ENCODE data around the gene C10orf62. TPM values are rescaled to one million over a fixed set of nuclear protein-coding genes. Genes with fewer than 3 reads are reported as not detected.

Gene C10orf62
- total and polyA plus RNA-seq, 5 donors from 2014 or later, result not detected

DNA sequence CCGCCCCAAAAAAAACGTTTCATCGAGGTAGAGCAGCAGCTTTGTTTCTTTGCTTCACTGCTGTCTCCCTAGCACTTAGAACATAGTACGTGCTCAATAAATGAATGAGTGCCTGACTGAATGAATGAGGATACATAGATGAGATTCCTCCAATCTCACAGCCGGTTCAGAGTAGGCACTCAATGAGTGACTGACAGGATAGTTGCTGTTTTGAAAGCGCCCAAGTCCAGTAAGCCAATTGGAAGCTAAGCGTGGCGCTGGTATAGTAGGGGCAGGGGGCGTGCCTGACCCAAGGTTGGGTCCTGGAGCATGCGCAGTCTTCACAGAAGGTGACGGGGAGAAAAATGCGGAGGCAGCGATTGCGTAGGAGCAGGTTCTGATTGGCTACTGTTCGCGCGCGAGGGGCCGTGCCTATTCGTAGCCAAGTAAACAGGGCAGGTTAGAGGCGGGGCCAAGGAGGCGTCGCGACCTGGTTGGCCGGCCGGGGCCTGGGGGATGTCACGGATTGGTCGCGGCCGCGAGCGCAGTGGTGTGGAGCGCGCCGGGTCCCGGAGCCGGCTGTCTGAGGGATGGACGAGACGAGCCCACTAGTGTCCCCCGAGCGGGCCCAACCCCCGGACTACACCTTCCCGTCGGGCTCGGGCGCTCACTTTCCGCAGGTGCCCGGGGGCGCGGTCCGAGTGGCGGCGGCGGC, 50.8 kb downstream of the C10orf62 start, which contains the start of gene PI4K2A:
Gene PI4K2A, plus strand, starts transcription at position 498 of the 694 bp plus-strand sequence. Its CDS starts 72 bp downstream, at position 570.
- peak within 1 kb of the TSS; percentile 91 to 96 (median 95) for H3K27ac Mint-ChIP-seq
- H3K27me3 Mint-ChIP-seq, result peaks cover 4% of the 10 kb centered on the region
- Histone ChIP-seq H3K9me3 (ENCODE audit: control insufficient read depth in 2 of 2, low read length in 2 of 2) (no peaks in the 10 kb centered on the region), H3K4me3 (ENCODE audit: low read depth, low read length) (peak within 1 kb of the TSS; percentile 87), H3K27me3 (ENCODE audit: control insufficient read depth, insufficient read depth, low read length) (no peaks in the 10 kb centered on the region), H3K4me1 (ENCODE audit: control insufficient read depth, insufficient read depth, low read length, poor library complexity, severe bottlenecking) (peaks cover 13% of the 10 kb centered on the region), H3K27ac (ENCODE audit: insufficient read depth, low read length, poor library complexity, severe bottlenecking) (peak within 1 kb of the TSS; percentile 61), H3K36me3 (ENCODE audit: control insufficient read depth, insufficient read depth, low read length) (peaks cover 5% of the 10 kb centered on the region)
- no peaks in the 10 kb centered on the region for H3K9me3 Mint-ChIP-seq
- H3K4me3 Mint-ChIP-seq, result peak within 1 kb of the TSS; percentile 97 to 98 (median 98)
- H3K4me1 Mint-ChIP-seq, result peaks cover 4 to 35% (median 26%) of the 10 kb centered on the region in 4 donors
- peaks cover 9% of the 10 kb centered on the region for H3K36me3 Mint-ChIP-seq
- peak; percentile 99 for ATAC-seq (ENCODE audit: low read depth in 2 of 2)
- DNase-seq, result peak; percentile 98 to 100 (median 99)

Other genes with a start within 250 kb of the C10orf62 start
- 82.0 TPM for gene RRP12, start 188.4 kb upstream of the C10orf62 start, total RNA-seq
- 1 to 10 TPM; 5.1 to 9.1 (median 7.3) TPM for gene RRP12, start 188.4 kb upstream of the C10orf62 start, polyA plus RNA-seq
- 98.8 TPM for gene PGAM1, start 163.5 kb upstream of the C10orf62 start, total RNA-seq
- gene PGAM1, start 163.5 kb upstream of the C10orf62 start, polyA plus RNA-seq, result 100 to 1,000 TPM; 253 to 375 (median 298) TPM
- gene EXOSC1, start 143.7 kb upstream of the C10orf62 start, total RNA-seq, result 42.2 TPM
- 100 to 1,000 TPM in 2 of 4 donors, 10 to 100 TPM in 2; 97.5 to 105 (median 101) TPM for gene EXOSC1, start 143.7 kb upstream of the C10orf62 start, polyA plus RNA-seq
- 17.1 TPM for gene ZDHHC16, start 143.5 kb upstream of the C10orf62 start, total RNA-seq
- 10 to 100 TPM; 25.3 to 36.4 (median 28.5) TPM for gene ZDHHC16, start 143.5 kb upstream of the C10orf62 start, polyA plus RNA-seq
- 59.6 TPM for gene MMS19, start 91.3 kb upstream of the C10orf62 start, total RNA-seq
- 10 to 100 TPM; 26.7 to 44.5 (median 34.8) TPM for gene MMS19, start 91.3 kb upstream of the C10orf62 start, polyA plus RNA-seq
- gene UBTD1, start 90.8 kb upstream of the C10orf62 start, total RNA-seq, result 1.4 TPM
- 1 to 10 TPM in 3 of 4 donors, under 1 TPM in 1; 0.22 to 2.2 (median 2.0) TPM for gene UBTD1, start 90.8 kb upstream of the C10orf62 start, polyA plus RNA-seq
- gene ANKRD2, start 16.9 kb upstream of the C10orf62 start, total RNA-seq, result not detected
- not detected for gene ANKRD2, start 16.9 kb upstream of the C10orf62 start, polyA plus RNA-seq
- gene HOGA1, start 5.3 kb upstream of the C10orf62 start, total RNA-seq, result not detected
- gene HOGA1, start 5.3 kb upstream of the C10orf62 start, polyA plus RNA-seq, result not detected
- gene MORN4, start 43.8 kb downstream of the C10orf62 start, total RNA-seq, result 0.44 TPM
- gene MORN4, start 43.8 kb downstream of the C10orf62 start, polyA plus RNA-seq, result 1 to 10 TPM; 1.5 to 3.1 (median 2.2) TPM
- 28.3 TPM for gene PI4K2A, start 51.0 kb downstream of the C10orf62 start, total RNA-seq
- gene PI4K2A, start 51.0 kb downstream of the C10orf62 start, polyA plus RNA-seq, result 10 to 100 TPM in 2 of 4 donors, 1 to 10 TPM in 2; 7.9 to 11.7 (median 9.7) TPM
- 11.1 TPM for gene AVPI1, start 97.5 kb downstream of the C10orf62 start, total RNA-seq
- 1 to 10 TPM; 1.9 to 3.2 (median 2.9) TPM for gene AVPI1, start 97.5 kb downstream of the C10orf62 start, polyA plus RNA-seq
- gene MARVELD1, start 124.0 kb downstream of the C10orf62 start, total RNA-seq, result 0.62 TPM
- gene MARVELD1, start 124.0 kb downstream of the C10orf62 start, polyA plus RNA-seq, result not detected
- 86.9 TPM for gene ZFYVE27, start 147.4 kb downstream of the C10orf62 start, total RNA-seq
- gene ZFYVE27, start 147.4 kb downstream of the C10orf62 start, polyA plus RNA-seq, result 10 to 100 TPM; 22.4 to 46.4 (median 42.6) TPM
- not detected for gene SFRP5, start 182.3 kb downstream of the C10orf62 start, total RNA-seq
- gene SFRP5, start 182.3 kb downstream of the C10orf62 start, polyA plus RNA-seq, result under 1 TPM in 3 of 4 donors, not detected in 1; 0.34 to 0.93 (median 0.43) TPM